GM11168 (cell line): ENCODE results near the gene VPS8.

ENCODE experiments used
- in situ Hi-C: fragments of 300-500 bp; cut with MboI; formaldehyde crosslinking; loops from one replicate; pipeline ENCODE4 v1.12.0; 2022; ENCODE audit warnings: low sequenced_read_pairs; ENCODE audit not compliant: unreplicated experiment

The VPS8 gene

GRCh38 chr3:185037801-185038200 lies 225.8 kb downstream of the VPS8 start:
- in situ Hi-C loops, result no loop called here

GRCh38 chr3:185040425-185040824 lies 228.5 kb downstream of the VPS8 start:
- in situ Hi-C loops, result no loop called here

GRCh38 chr3:185041540-185041939 lies 229.6 kb downstream of the VPS8 start:
- in situ Hi-C loops, result no loop called here

GRCh38 chr3:185042312-185043050 lies 230.5 kb downstream of the VPS8 start:
- in situ Hi-C loops, result no loop called here

- in situ Hi-C loops, result no loop called here
Observed at GRCh38 chr3:185046164-185046515, 234.2 kb downstream of the VPS8 start.

- in situ Hi-C loops, result no loop called here
Observed at GRCh38 chr3:185046603-185047002, 234.6 kb downstream of the VPS8 start.

GRCh38 chr3:185049710-185050109 lies 237.7 kb downstream of the VPS8 start:
- in situ Hi-C loops, result no loop called here

GRCh38 chr3:185051801-185052200 lies 239.8 kb downstream of the VPS8 start:
- in situ Hi-C loops, result no loop called here

- in situ Hi-C loops, result no loop called here
Observed at GRCh38 chr3:185052631-185053030, 240.7 kb downstream of the VPS8 start.

GRCh38 chr3:185056908-185057307 lies 244.9 kb downstream of the VPS8 start:
- in situ Hi-C loops, result no loop called here

- in situ Hi-C loops, result no loop called here
Observed at GRCh38 chr3:185057829-185058228, 245.9 kb downstream of the VPS8 start.

- in situ Hi-C loops, result no loop called here
Observed at GRCh38 chr3:185058796-185059195, 246.8 kb downstream of the VPS8 start.

GRCh38 chr3:185059766-185060165 lies 247.8 kb downstream of the VPS8 start:
- in situ Hi-C loops, result no loop called here

- in situ Hi-C loops, result no loop called here
Observed at GRCh38 chr3:185060655-185061054, 248.7 kb downstream of the VPS8 start.

GRCh38 chr3:185062191-185062590 lies 250.2 kb downstream of the VPS8 start:
- in situ Hi-C loops, result no loop called here

GRCh38 chr3:185063431-185063830 lies 251.5 kb downstream of the VPS8 start:
- in situ Hi-C loops, result no loop called here

- in situ Hi-C loops, result no loop called here
Observed at GRCh38 chr3:185065059-185065458, 253.1 kb downstream of the VPS8 start.

- in situ Hi-C loops, result no loop called here
Observed at GRCh38 chr3:185066251-185066650, 254.3 kb downstream of the VPS8 start.

GRCh38 chr3:185067173-185067572 lies 255.2 kb downstream of the VPS8 start:
- in situ Hi-C loops, result no loop called here

GRCh38 chr3:185069037-185070030 lies 257.4 kb downstream of the VPS8 start:
- in situ Hi-C loops, result no loop called here
